Uterus (tissue), 4 donors: Measurements from ENCODE around the gene LRRC74A. TPM values are rescaled to one million over a fixed set of nuclear protein-coding genes. Genes with fewer than 3 reads are reported as not detected.

Source experiments
- DNase-seq, 2 donors: peaks; one replicate each; pipeline ENCODE4 v3.0.0-alpha.2; 2019 to 2020
- H3K27ac ChIP-seq, 2 donors: fragments of 200-600 bp; sonication (generic); 1 replicate in 1 of 2; 2 replicates in 1 of 2; pipeline ENCODE4 v1.5.1; 2016 to 2018
- H3K27me3 ChIP-seq, 2 donors: fragments of 200-600 bp; sonication (generic); one replicate each; pipeline ENCODE4 v1.5.1; 2018 to 2019; ENCODE audit warnings: control low read depth in 1 of 2
- H3K36me3 ChIP-seq, 2 donors: fragments of 200-600 bp; sonication (generic); one replicate each; pipeline ENCODE4 v1.5.1; 2019; ENCODE audit warnings: control low read depth in 1 of 2
- H3K4me1 ChIP-seq, 2 donors: fragments of 200-600 bp; sonication (generic); one replicate each; pipeline ENCODE4 v1.5.1; 2018 to 2019; ENCODE audit warnings: control low read depth in 1 of 2
- H3K4me3 ChIP-seq, 2 donors: fragments of 200-600 bp; sonication (generic); 1 replicate in 1 of 2; 2 replicates in 1 of 2; pipeline ENCODE4 v1.5.1; 2018 to 2019; ENCODE audit warnings: mild to moderate bottlenecking in 1 of 2
- H3K9me3 ChIP-seq, 2 donors: fragments of 200-600 bp; sonication (generic); one replicate each; pipeline ENCODE4 v1.5.1; 2019; ENCODE audit warnings: control low read depth in 1 of 2
- POLR2A ChIP-seq, 2 donors: fragments of 450-650 bp; IDR thresholded peaks; one replicate each; pipeline ENCODE4 v1.6.1; 2016; ENCODE audit warnings: antibody characterized with exemption in 2 of 2, mild to moderate bottlenecking in 1 of 2, moderate library complexity in 1 of 2
- intact Hi-C: fragments of 100-400 bp; cut with DNase I; formaldehyde crosslinking; loops from one replicate; pipeline ENCODE4 v1.15.1; 2023; ENCODE audit warnings: low total_unique reads
- total RNA-seq, 4 donors: library from RNA; depleted of rRNA in 3 of 4; stranded (reverse); fragments of >200 nt in 3 of 4; gene quantifications; one replicate each; pipeline versions ENCODE4 v1.1.0 to v1.2.4, GENCODE V29; 2014 to 2023
- TF ChIP-seq, protein P1 (sequence below), 4 experiments: fragments of 200-600 bp in 2 of 4; fragments of 450-650 bp in 2 of 4; sonication (generic) in 2 of 4; IDR thresholded peaks; one replicate each; pipeline ENCODE4 v1.5.1; 2016 to 2019; ENCODE audit warnings: antibody characterized with exemption in 4 of 4, mild to moderate bottlenecking in 2 of 4, moderate library complexity in 1 of 4
- donor health status: DM: yes; HTN: yes; CAD: no.

The LRRC74A gene
- total RNA-seq, 4 donors from 2014 or later, result not detected

DNA sequence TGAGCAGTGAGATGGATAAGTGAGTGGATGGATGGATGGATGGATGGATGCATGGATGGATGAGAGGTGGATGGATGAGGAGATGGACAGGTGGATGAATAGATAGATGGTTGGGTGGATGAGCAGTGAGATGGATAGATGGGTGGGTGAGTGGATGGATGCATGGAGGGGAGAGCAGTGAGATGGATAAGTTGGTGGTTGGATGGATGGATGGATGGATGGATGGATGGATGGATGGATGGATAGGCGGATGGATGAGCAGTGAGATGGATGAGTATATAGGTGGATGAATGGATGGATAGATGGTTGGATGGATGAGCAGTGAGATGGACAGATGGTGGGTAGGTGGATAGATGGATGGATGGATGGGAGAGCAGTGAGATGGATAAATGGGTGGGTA lies 30.6 kb downstream of the LRRC74A start:
- Histone ChIP-seq H3K9me3 (no peaks in the 10 kb centered on the region), H3K27me3 (no peaks in the 10 kb centered on the region), H3K4me1 (no peaks in the 10 kb centered on the region), H3K4me3 (no peak overlapping the region), H3K27ac (no peak overlapping the region), H3K36me3 (no peaks in the 10 kb centered on the region)
- intact Hi-C loops, result no loop called here
- no peak for DNase-seq
- no peak for TF ChIP-seq POLR2A (IDR thresholded peaks at IDR 0.05)
- TF ChIP-seq, protein P1, sequence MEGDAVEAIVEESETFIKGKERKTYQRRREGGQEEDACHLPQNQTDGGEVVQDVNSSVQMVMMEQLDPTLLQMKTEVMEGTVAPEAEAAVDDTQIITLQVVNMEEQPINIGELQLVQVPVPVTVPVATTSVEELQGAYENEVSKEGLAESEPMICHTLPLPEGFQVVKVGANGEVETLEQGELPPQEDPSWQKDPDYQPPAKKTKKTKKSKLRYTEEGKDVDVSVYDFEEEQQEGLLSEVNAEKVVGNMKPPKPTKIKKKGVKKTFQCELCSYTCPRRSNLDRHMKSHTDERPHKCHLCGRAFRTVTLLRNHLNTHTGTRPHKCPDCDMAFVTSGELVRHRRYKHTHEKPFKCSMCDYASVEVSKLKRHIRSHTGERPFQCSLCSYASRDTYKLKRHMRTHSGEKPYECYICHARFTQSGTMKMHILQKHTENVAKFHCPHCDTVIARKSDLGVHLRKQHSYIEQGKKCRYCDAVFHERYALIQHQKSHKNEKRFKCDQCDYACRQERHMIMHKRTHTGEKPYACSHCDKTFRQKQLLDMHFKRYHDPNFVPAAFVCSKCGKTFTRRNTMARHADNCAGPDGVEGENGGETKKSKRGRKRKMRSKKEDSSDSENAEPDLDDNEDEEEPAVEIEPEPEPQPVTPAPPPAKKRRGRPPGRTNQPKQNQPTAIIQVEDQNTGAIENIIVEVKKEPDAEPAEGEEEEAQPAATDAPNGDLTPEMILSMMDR (IDR thresholded peaks at IDR 0.05), result no peak

DNA sequence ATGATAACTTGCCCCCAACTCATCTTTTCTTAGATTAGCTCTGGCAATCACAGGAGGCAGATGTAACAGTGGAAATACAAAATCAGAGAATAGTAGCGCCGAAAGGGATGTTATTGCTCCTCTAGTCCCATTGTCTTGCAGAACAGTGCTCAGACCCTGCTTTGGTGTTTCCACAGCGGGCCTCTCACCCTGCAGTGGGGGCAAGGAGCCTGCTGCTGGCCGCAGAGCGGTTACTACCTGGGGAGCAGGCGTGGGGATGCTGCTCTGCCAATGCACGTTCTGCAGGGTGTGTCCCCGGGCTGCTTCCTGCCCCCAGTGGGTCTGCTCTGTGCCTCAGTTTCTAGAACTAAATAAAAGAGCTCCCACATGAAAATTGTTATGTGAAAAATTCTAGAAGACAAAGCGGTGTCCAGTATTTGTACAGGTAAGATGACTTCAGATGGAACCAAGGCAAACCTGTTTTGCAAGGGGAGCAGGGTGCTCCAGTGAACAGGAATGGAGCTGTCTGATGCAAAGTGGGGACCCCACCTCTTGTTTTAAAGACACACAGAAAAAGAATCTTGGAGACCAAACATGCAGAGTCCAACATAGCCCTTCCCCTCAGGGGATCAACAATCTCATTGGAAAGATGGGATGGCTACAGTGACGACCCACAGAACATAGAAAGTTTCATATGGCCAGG lies 35.5 kb downstream of the LRRC74A start:
- no peaks in the 10 kb centered on the region for H3K36me3 ChIP-seq

DNA sequence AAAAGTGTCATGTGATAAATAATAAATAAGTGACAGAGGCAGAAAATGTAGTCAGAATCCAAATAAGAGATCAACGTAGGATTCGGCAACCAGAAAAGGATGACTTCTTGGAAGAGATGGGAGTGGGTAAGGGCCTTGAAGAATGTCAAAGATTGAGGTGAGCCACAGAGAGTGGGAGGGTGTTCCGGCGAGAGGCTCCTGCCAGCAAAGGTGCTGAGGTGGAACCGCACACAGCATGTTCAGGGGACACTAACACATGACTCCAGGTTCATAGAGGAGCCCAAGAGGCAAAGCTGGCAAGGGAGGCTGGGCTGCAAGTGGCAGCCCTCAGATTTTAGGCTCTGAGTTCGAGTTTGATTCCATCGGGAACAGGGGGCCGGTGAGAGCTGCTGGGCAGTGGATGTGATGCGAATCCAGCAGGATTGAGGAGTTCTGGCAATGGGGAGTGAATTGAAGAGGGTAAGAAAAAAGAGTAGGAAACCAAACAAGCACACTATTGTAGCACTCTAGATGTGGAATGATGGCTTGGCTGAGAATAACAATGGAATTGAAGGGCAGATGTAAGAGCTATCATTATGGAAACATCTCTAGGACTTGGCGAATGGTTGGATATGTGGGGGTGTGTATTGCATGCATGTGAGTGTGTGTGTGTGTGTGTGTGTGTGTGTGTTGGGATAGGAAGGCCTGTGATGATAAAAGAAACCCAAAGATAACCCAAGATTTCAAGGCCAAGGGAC lies 36.5 kb downstream of the LRRC74A start:
- Histone ChIP-seq H3K9me3 (no peaks in the 10 kb centered on the region), H3K27ac (no peak overlapping the region)
- TF ChIP-seq, protein P1 (IDR thresholded peaks at IDR 0.05), result no peak
- no peak for TF ChIP-seq POLR2A (IDR thresholded peaks at IDR 0.05)

More for the DNA sequence above, 35.5 kb downstream of the LRRC74A start:
- DNase-seq, result no peak
- no peak overlapping the region for H3K27ac ChIP-seq
- no peaks in the 10 kb centered on the region for H3K27me3 ChIP-seq
- no peaks in the 10 kb centered on the region for H3K9me3 ChIP-seq
- TF ChIP-seq POLR2A (IDR thresholded peaks at IDR 0.05), result no peak
- TF ChIP-seq, protein P1 (IDR thresholded peaks at IDR 0.05), result no peak
- H3K4me1 ChIP-seq, result no peaks in the 10 kb centered on the region
- H3K4me3 ChIP-seq, result no peak overlapping the region
- intact Hi-C loops, result no loop called here

DNA sequence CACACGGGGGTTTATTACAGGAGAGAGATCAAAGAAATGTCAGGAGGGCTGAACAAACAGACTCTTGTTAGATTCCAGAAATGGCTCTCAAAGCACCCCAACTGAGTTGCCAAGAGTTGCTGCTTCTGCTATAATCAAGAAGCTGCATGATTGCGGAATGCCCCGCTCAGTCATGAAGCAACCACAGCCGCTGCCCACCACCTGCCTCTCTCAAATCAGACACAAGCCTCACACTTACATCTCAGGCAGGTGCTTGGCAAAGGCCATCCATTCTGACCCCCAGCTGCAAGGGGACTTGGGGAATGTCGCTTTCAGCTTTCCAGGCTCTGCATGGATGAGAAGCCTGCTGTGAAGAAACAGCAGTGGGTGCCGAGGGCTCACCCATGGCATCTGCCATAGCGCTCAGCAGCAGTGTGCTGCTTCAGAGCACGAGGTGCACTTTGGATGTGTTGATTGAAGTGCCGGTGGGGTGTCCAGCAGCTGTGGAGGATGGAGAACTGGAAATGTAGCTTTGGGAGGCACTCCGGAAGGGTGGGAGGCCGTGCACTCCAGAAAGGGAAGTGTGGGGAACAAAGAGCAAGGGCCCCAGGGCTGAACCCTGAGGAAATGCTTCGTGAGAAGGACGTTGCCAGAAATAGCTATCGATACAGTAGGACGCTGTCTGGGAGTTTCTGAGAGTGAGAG lies 37.7 kb downstream of the LRRC74A start:
- no peaks in the 10 kb centered on the region for H3K36me3 ChIP-seq
- TF ChIP-seq, protein P1 (IDR thresholded peaks at IDR 0.05), result no peak
- no peak for TF ChIP-seq POLR2A (IDR thresholded peaks at IDR 0.05)
- peak in 1 of 2 donors; percentile 42 for DNase-seq
- H3K4me3 ChIP-seq, result no peak overlapping the region
- intact Hi-C loops, result no loop called here
- no peaks in the 10 kb centered on the region for H3K9me3 ChIP-seq
- H3K27me3 ChIP-seq, result no peaks in the 10 kb centered on the region
- no peaks in the 10 kb centered on the region for H3K4me1 ChIP-seq
- peak overlapping the region; percentile 20 to 52 for H3K27ac ChIP-seq

More for the DNA sequence above, 36.5 kb downstream of the LRRC74A start:
- no peak for DNase-seq
- Histone ChIP-seq H3K4me1 (no peaks in the 10 kb centered on the region), H3K4me3 (no peak overlapping the region), H3K36me3 (no peaks in the 10 kb centered on the region), H3K27me3 (no peaks in the 10 kb centered on the region)
- intact Hi-C loops, result no loop called here

DNA sequence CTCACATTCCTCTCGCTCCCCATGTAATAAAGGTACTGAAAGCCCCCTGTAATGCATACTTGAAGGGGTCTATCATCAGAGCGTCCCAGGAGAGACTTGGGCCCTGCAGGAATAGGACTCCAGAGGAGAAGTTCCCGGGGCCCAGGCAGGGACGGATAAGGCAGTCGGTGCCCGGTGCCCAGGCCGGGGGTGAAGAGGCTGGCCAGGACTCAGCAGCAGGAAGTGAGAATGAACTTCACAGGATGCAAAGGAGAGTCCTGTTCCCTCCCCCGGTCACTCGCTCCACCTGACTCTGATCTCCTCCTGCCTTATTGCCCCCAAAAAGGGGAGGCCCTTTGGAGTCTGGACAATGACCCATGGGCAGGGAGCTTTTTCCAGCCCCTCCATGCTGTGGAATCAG lies 40.2 kb downstream of the LRRC74A start:
- Histone ChIP-seq H3K36me3 (no peaks in the 10 kb centered on the region), H3K27ac (no peak overlapping the region), H3K4me1 (no peaks in the 10 kb centered on the region), H3K27me3 (no peaks in the 10 kb centered on the region), H3K4me3 (no peak overlapping the region), H3K9me3 (no peaks in the 10 kb centered on the region)
- no peak for TF ChIP-seq POLR2A (IDR thresholded peaks at IDR 0.05)
- TF ChIP-seq, protein P1 (IDR thresholded peaks at IDR 0.05), result no peak
- intact Hi-C loops, result no loop called here
- no peak for DNase-seq
